Occipital lobe (tissue), 2 donors: ENCODE data around the gene ROCK2. TPM values are rescaled to one million over a fixed set of nuclear protein-coding genes. Genes with fewer than 3 reads are reported as not detected.
"Not testable (repeated sequence)": the region's sequence is repeated elsewhere in the genome, so short reads cannot be mapped to it uniquely, and the experiment has no call there.

Experiments
- DNase-seq: peaks from one replicate; lab custom pipeline; 2025; lab: John Stamatoyannopoulos, UW
- total RNA-seq: library from RNA; depleted of rRNA; stranded (reverse); fragments of >200 nt; gene quantifications from one replicate; pipeline ENCODE4 v1.2.3, GENCODE V29; 2014

The ROCK2 gene
- total RNA-seq, 1 donor from 2014 or later: 68.2 TPM

GRCh38 chr2:11239666-11240462, 104.6 kb downstream of the ROCK2 start:
- no peak for DNase-seq

GRCh38 chr2:11239147-11239546, 105.3 kb downstream of the ROCK2 start:
- DNase-seq: no peak

- DNase-seq: no peak
Observed at GRCh38 chr2:11237122-11237521, 107.3 kb downstream of the ROCK2 start.

GRCh38 chr2:11236335-11236734, 108.1 kb downstream of the ROCK2 start:
- DNase-seq: no peak

- DNase-seq: no peak
Observed at GRCh38 chr2:11235583-11235982, 108.9 kb downstream of the ROCK2 start.

- DNase-seq: no peak
Observed at GRCh38 chr2:11234309-11234708, 110.1 kb downstream of the ROCK2 start.

- DNase-seq: not testable (repeated sequence)
Observed at GRCh38 chr2:11231193-11231592, 113.2 kb downstream of the ROCK2 start.

- no peak for DNase-seq
Observed at GRCh38 chr2:11228692-11229091, 115.7 kb downstream of the ROCK2 start.

- DNase-seq: no peak
Observed at GRCh38 chr2:11227595-11227994, 116.8 kb downstream of the ROCK2 start.

GRCh38 chr2:11224887-11225286, 119.5 kb downstream of the ROCK2 start:
- DNase-seq: no peak

GRCh38 chr2:11222845-11223244, 121.6 kb downstream of the ROCK2 start:
- DNase-seq: no peak

- no peak for DNase-seq
Observed at GRCh38 chr2:11220445-11220844, 124.0 kb downstream of the ROCK2 start.

GRCh38 chr2:11215407-11215806, 129.0 kb downstream of the ROCK2 start:
- DNase-seq: no peak

GRCh38 chr2:11214770-11215169, 129.7 kb downstream of the ROCK2 start:
- DNase-seq: no peak

- DNase-seq: no peak
Observed at GRCh38 chr2:11213975-11214374, 130.5 kb downstream of the ROCK2 start.

- DNase-seq: no peak
Observed at GRCh38 chr2:11213090-11213638, 131.3 kb downstream of the ROCK2 start.

- DNase-seq: no peak
Observed at GRCh38 chr2:11212645-11213044, 131.8 kb downstream of the ROCK2 start.

- DNase-seq: no peak
Observed at GRCh38 chr2:11208083-11208482, 136.4 kb downstream of the ROCK2 start.

GRCh38 chr2:11203480-11203879, 141.0 kb downstream of the ROCK2 start:
- no peak for DNase-seq

GRCh38 chr2:11201969-11202368, 142.5 kb downstream of the ROCK2 start:
- no peak for DNase-seq

GRCh38 chr2:11200651-11201050, 143.8 kb downstream of the ROCK2 start:
- no peak for DNase-seq

GRCh38 chr2:11196246-11196645, 148.2 kb downstream of the ROCK2 start:
- no peak for DNase-seq

- no peak for DNase-seq
Observed at GRCh38 chr2:11187731-11188130, 156.7 kb downstream of the ROCK2 start.
